ENCODE measurements around the gene PTPRN2.
"Not testable (repeated sequence)": the region's sequence is repeated elsewhere in the genome, so short reads cannot be mapped to it uniquely, and the experiment has no call there.

The PTPRN2 gene

GRCh38 chr7:158063850-158064610, 523.6 kb downstream of the PTPRN2 start:
- no peak for DNase-seq (ENCODE audit: low read depth in 2 of 2, low spot score in 1 of 2)

DNA sequence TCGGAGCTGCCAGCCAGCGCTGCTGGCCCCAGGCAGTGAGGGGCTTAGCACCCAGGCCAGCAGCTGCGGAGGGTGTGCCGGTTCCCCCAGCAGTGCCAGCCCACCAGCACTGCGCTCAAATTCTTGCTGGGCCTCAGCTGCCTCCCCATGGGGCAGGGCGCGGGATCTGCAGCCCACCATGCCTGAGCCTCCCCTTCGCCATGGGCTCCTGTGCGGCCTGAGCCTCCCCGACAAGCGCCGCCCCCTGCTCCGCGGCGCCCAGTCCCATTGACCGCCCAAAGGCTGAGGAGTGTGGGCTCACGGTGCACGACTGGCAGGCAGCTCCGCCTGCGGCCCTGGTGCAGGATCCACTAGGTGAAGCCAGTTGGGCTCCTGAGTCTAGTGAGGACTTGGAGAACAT, 525.0 kb downstream of the PTPRN2 start:
- DNase-seq (ENCODE audit: low read depth in 2 of 2, low spot score in 1 of 2): no peak

- no peak for DNase-seq (ENCODE audit: low read depth in 2 of 2, low spot score in 1 of 2)
Observed at GRCh38 chr7:158061884-158062656, 525.6 kb downstream of the PTPRN2 start.

- no peak for DNase-seq (ENCODE audit: low read depth in 2 of 2, low spot score in 1 of 2)
Observed at GRCh38 chr7:158061026-158061630, 526.5 kb downstream of the PTPRN2 start.

DNA sequence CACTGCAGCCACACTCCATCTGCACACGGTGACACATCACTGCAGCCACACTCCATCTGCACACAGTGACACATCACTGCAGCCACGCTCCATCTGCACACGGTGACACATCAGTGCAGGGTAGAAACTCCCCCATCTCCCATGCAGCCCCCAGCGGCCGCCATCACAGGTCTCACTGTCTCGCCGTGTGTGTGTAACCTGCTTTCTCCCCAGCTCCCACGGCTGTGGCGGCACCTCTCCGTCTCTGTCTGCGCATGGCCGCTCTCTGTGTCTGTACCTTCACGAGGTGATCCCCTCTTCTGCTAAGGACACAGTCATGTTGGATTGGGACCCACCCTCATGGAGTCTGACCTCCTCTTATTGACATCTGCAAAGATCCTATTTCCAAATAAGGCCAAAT, 527.4 kb downstream of the PTPRN2 start:
- DNase-seq (ENCODE audit: low read depth in 2 of 2, low spot score in 1 of 2): no peak

GRCh38 chr7:158057446-158057845, 530.2 kb downstream of the PTPRN2 start:
- no peak for DNase-seq (ENCODE audit: low read depth in 2 of 2, low spot score in 1 of 2)

DNA sequence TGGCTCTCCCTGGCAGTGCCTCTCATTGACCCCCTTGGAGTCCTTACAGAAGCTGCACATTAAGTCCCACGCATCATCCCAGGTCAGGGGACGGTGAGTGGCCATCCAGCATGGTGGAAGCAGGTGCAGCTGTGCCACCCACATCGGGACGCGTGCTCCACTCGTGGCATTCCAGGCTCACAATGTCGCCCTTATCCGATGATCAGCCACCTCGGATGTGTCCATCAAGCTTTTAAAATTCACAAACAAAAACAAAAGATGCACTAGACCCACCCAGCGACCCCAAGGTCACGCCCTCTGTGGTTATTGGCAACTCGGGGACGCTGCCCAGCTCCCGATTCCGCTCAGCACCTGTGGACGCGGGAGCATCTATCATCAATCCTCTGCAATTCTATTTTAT, 530.9 kb downstream of the PTPRN2 start:
- DNase-seq (ENCODE audit: low read depth in 2 of 2, low spot score in 1 of 2): no peak

GRCh38 chr7:158055726-158056510, 531.7 kb downstream of the PTPRN2 start:
- DNase-seq (ENCODE audit: low read depth in 2 of 2, low spot score in 1 of 2): no peak

DNA sequence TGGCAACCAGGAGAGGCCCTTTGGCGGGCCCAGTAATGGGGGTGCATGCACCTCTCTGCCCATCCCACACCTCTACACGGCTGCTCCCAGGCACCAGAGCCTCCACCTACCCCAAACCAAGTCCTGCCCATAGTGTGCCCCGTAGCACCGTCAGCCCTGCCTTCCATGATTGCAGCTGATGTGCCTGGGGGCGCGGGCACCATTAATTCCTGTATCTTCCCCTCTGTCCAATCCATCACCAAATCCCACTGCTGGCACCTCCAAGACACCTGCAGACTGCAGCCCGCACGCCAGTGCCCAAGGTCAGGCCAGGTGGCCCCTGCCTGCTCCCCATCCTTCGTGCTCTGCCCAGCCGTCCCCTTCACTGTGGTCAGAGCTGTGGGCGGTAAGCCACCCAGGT, 533.0 kb downstream of the PTPRN2 start:
- DNase-seq (ENCODE audit: low read depth in 2 of 2, low spot score in 1 of 2): no peak

GRCh38 chr7:158054081-158054480, 533.5 kb downstream of the PTPRN2 start:
- no peak for DNase-seq (ENCODE audit: low read depth in 2 of 2, low spot score in 1 of 2)

- no peak for DNase-seq (ENCODE audit: low read depth in 2 of 2, low spot score in 1 of 2)
Observed at GRCh38 chr7:158053183-158053915, 534.3 kb downstream of the PTPRN2 start.

DNA sequence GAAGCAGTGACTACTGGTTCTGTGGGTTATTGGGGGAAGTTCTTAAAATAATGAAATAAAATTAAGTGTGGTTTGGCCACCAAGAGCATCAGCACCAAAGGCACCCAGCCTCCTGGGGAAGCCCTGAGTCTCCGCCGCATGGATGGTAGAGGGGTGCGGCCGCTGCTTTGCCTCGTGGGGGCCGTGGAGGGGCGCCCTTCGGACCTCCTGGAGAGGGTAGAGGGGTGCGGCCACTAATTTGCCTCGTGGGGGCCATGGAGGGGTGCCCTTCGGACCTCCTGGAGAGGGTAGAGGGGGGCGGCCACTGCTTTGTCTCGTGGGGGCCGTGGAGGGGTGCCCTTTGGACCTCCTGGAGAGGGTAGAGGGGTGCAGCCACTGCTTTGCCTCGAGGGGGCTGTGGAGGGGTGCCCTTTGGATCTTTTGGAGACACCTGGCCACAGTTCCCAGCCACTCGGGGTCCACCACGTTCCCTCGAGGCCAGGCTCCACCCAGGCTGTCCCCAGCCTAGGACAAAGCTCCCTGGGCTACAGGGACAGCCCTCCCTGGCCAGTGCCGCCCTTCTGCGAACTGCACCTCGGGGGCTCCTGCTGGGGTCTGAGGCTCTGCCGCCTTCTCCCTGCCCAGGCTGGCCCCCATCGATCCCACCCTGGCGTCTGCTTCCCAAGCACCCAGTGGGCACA, 535.1 kb downstream of the PTPRN2 start:
- DNase-seq (ENCODE audit: low read depth in 2 of 2, low spot score in 1 of 2): no peak

- DNase-seq (ENCODE audit: low read depth in 2 of 2, low spot score in 1 of 2): no peak
Observed at GRCh38 chr7:158051776-158052175, 535.8 kb downstream of the PTPRN2 start.

DNA sequence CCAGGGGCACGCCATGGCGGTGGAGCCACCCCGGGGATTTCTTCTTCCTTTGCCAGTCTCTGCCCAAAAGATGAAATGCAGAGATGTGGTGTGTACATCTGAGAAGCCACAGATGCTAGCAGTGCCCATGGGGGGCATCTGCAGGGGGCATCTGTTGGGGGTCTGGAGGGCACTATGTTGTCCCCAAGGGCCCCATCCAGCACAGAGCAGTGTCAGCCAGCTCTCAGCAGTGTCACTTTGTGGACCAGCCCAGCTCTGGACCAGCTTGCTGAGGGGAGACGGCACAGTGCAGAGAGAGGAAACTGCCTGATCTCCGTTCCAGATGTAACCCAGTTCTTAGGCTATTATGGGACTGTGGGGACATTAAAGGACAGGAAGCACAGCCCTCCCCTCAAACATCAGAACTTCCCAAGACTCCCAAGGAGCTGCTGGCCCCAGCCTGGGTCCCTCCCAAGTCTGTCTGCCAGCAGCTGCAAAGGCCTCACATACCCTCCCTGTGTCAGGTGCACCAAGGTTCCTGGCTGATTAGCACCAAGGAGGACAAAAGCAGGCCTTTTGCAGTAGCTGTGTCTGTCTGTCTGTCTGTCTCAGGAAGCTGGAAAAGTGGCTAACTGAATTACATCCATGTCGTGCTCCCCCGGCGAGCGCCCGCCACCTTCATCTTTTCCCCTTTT, 536.5 kb downstream of the PTPRN2 start:
- no peak for DNase-seq (ENCODE audit: low read depth in 2 of 2, low spot score in 1 of 2)

- DNase-seq (ENCODE audit: low read depth in 2 of 2, low spot score in 1 of 2): no peak
Observed at GRCh38 chr7:158050441-158050977, 537.1 kb downstream of the PTPRN2 start.

DNA sequence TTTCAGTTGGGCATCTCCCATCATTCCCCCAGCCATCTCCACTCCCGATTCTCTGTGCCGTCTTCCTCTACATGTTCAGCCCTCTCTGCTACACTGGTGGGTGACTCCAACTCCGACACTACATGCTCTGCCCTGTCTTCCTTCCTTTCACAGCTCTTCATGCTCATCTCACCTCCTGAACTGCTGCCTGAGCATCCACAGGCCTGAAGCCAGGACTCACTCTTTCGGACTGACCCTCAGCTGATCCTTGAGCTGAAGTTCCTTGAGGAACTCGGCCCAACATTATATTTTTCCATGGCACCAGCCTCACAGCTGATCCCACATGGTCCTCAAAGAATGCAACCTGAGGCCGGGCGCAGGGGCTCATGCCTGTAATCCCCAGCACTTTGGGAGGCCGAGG, 538.4 kb downstream of the PTPRN2 start:
- no peak for DNase-seq (ENCODE audit: low read depth in 2 of 2, low spot score in 1 of 2)

DNA sequence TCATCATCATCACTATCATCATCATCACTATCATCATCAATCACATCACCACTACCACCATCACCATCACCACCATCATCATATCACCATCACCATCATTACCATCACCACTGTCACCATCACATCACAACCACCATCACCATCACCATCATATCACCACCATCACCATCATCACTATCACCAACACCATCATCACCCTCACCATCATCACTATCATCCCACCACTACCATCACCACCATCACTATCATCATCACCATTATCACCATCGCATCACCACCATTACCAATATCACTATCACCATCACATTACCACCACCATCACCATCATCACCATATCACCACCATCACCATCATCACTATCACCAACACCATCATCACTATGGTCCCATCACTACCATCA, 539.1 kb downstream of the PTPRN2 start:
- DNase-seq (ENCODE audit: low read depth in 2 of 2, low spot score in 1 of 2): no peak

DNA sequence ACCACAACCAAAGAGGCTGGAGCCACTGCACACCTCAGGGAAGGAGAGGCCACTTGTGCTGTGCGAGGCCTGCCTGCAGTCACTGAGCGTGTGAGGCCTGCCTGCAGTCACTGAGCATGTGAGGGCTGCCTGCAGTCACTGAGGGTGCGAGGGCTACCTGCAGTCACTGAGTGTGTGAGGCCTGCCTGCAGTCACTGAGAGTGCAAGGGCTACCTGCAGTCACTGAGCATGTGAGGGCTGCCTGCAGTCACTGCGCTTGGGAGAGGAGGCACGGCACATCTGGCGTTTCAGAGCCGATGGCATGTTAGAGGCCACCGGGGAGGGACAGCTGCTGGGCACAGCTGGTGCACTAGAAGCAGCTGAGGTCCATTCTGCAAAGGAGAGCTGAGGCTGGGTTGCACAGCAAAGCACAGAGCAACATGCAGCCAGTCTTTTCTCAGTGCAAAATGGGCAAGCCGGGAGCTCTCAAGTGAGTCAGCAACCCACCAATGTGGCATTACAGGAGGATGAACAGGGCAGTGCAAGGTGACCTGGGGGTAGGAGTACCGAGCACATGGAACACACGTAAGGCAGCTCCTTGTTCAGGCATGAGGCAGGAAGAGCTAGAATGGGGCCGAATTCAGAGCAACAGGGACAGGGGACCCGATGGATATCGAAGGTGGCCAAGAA, 540.1 kb downstream of the PTPRN2 start:
- DNase-seq (ENCODE audit: low read depth in 2 of 2, low spot score in 1 of 2): no peak

GRCh38 chr7:158046246-158046645, 541.4 kb downstream of the PTPRN2 start:
- not testable (repeated sequence) for DNase-seq (ENCODE audit: low read depth in 2 of 2, low spot score in 1 of 2)

All from stimulated activated CD8-positive, alpha-beta memory T cell treated with anti-CD3 and anti-CD28 coated beads, Interleukin-4, amount 100 ng/mL, for 4 hours (primary cell).